ENCODE measurements around the gene TTC27. TPM values are rescaled to one million over a fixed set of nuclear protein-coding genes. Genes with fewer than 3 reads are reported as not detected.

TTC27 gene
- total RNA-seq, 4 donors from 2014 or later = 10.4 to 13.9 (median 11.6) TPM

- H3K27ac ChIP-seq = no peak overlapping the region
- ATAC-seq = no peak
- H3K9me3 ChIP-seq = no peaks in the 10 kb centered on the region
- peaks cover 0 to 4% of the 10 kb centered on the region in 2 donors for H3K36me3 ChIP-seq
- WGBS, 2 donors (ENCODE audit: low coverage in 1 of 2) = 93 to 100% methylated on average over 1 to 4 of the region's 4 CpGs
- no peak for TF ChIP-seq EP300 (IDR thresholded peaks at IDR 0.05)
- TF ChIP-seq POLR2AphosphoS5 (IDR thresholded peaks at IDR 0.05) = no peak
- H3K4me1 ChIP-seq = no peaks in the 10 kb centered on the region
- no peak overlapping the region for H3K4me3 ChIP-seq
- H3K27me3 ChIP-seq = no peaks in the 10 kb centered on the region
Measured at GRCh38 chr2:32696439-32696838, 68.6 kb downstream of the TTC27 start.

DNA sequence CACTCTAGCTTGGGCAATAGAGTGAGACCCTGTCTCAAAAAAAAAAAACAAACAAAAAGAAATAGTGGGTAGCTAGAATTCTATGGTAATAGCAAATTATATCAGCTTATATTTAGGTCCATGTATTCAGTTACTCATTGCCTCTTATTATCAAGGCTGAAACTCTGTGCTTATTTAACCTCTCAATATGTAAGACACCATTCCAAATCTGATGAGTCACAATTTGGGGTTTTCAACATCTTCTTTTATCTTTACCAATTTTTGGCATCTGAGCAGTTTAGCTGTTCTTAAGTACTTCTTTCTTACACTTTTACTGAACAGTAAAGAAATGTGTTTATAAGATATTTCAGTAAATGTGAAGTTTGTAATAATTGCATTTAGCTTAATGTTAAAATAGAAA is 69.3 kb downstream of the TTC27 start:
- H3K27me3 ChIP-seq = no peaks in the 10 kb centered on the region
- TF ChIP-seq EP300 (IDR thresholded peaks at IDR 0.05) (no peak), POLR2AphosphoS5 (IDR thresholded peaks at IDR 0.05) (no peak), POLR2A (IDR thresholded peaks at IDR 0.05) (no peak), CTCF (IDR thresholded peaks at IDR 0.05) (no peak)
- peaks cover 0 to 4% of the 10 kb centered on the region in 2 donors for H3K36me3 ChIP-seq
- H3K27ac ChIP-seq = no peak overlapping the region
- no peak overlapping the region for H3K4me3 ChIP-seq
- H3K4me1 ChIP-seq = no peaks in the 10 kb centered on the region
- H3K9me3 ChIP-seq = no peaks in the 10 kb centered on the region
- ATAC-seq = no peak

DNA sequence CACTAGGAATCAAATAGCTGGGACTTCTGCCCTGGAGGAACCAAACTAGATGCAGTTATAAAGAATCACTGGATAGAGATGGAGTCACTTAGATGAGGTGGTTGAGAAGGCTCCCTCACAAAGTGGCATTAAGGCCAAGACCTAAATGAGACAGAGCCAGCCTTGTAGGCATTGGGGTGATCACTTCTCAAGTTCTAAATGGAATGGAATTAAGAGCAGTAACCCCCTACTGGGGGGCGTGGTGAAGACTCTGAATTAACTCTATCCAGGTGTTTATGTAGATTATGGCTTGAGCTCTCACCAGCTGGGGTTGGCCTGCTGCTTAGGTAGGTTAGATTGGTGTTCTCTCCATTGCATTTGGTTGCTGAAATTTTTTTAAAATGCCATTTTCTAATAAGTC is 71.3 kb downstream of the TTC27 start:
- 93 to 100% methylated on average over 1 of the region's 1 CpG for WGBS, 2 donors (ENCODE audit: low coverage in 1 of 2)
- ATAC-seq = no peak
- no peak for TF ChIP-seq EP300 (IDR thresholded peaks at IDR 0.05)
- no peak for TF ChIP-seq POLR2A (IDR thresholded peaks at IDR 0.05)
- TF ChIP-seq POLR2AphosphoS5 (IDR thresholded peaks at IDR 0.05) = no peak
- no peak for TF ChIP-seq CTCF (IDR thresholded peaks at IDR 0.05)
- no peaks in the 10 kb centered on the region for H3K4me1 ChIP-seq
- no peaks in the 10 kb centered on the region for H3K9me3 ChIP-seq
- H3K4me3 ChIP-seq = no peak overlapping the region
- H3K27ac ChIP-seq = no peak overlapping the region
- peaks cover 0 to 22% of the 10 kb centered on the region in 2 donors for H3K36me3 ChIP-seq
- H3K27me3 ChIP-seq = no peaks in the 10 kb centered on the region

DNA sequence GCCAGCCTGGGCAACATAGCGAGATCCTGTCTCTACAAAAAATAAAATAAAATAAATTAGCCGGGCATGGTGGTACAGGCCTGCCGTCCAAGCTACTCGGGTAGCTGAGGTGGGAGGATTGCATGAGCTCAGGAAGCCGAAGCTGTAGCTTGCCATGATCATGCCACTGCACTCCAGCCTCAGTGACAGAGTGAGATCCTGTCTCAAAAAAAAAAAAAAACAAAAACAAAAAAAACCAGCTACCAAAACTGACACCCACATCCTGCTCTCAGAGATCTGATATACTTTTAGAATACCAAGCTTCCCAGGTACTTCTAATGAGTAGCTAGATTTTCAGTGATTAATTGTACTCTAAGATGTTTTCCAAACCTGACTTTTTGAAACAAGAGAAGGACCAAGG is 74.0 kb downstream of the TTC27 start:
- no peak for TF ChIP-seq EP300 (IDR thresholded peaks at IDR 0.05)
- TF ChIP-seq POLR2AphosphoS5 (IDR thresholded peaks at IDR 0.05) = no peak
- TF ChIP-seq POLR2A (IDR thresholded peaks at IDR 0.05) = no peak
- TF ChIP-seq CTCF (IDR thresholded peaks at IDR 0.05) = no peak
- 95 to 98% methylated on average over 4 to 5 of the region's 5 CpGs for WGBS, 2 donors (ENCODE audit: low coverage in 1 of 2)
- Histone ChIP-seq H3K4me1 (no peaks in the 10 kb centered on the region), H3K4me3 (no peak overlapping the region), H3K9me3 (no peaks in the 10 kb centered on the region), H3K27ac (no peak overlapping the region), H3K36me3 (peaks cover 0 to 38% of the 10 kb centered on the region in 2 donors), H3K27me3 (no peaks in the 10 kb centered on the region)
- ATAC-seq = no peak

DNA sequence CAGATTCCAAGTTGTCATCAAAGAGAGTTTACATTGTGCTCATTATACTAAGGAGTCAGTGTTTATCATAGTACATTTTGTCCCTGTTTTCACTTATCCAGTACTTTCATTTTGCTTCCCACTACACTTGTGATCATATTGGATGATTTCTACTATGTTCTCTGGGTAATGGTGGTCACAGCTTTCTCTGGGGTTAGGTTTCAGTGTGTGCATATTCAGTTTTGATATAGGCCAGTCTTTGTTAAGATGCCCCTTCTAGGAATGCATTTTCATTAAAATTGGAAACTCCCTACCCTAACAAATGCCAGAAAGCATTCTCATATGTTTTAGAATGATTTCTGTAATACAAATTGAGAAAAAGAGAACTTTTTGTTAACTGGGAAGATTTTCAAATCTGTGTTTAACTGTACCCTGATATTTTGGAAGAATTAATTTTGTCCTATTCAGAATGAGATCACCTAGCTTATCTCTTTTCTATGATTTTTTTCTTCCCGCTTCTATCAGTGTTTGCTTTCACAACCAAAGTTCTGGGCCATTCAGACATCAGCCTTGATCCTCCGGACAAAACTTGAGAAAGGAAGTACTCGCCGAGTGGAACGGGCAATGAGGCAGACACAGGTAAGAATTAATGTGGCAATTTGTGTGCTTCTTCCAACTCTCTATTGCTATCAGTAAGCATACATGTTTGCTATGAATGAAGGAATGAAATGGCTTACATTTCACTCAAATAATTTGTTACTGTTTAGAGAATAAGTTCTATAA is 74.6 kb downstream of the TTC27 start:
- Histone ChIP-seq H3K4me1 (no peaks in the 10 kb centered on the region), H3K9me3 (no peaks in the 10 kb centered on the region), H3K27me3 (no peaks in the 10 kb centered on the region), H3K4me3 (no peak overlapping the region), H3K36me3 (peaks cover 0 to 43% of the 10 kb centered on the region in 2 donors), H3K27ac (no peak overlapping the region)
- ATAC-seq = no peak
- 68 to 74% methylated on average over 5 of the region's 5 CpGs for WGBS, 2 donors (ENCODE audit: low coverage in 1 of 2)
- TF ChIP-seq POLR2AphosphoS5 (IDR thresholded peaks at IDR 0.05) (no peak), POLR2A (IDR thresholded peaks at IDR 0.05) (no peak), CTCF (IDR thresholded peaks at IDR 0.05) (no peak), EP300 (IDR thresholded peaks at IDR 0.05) (no peak)
